HCEC 1CT (cell line): Measurements from ENCODE around the gene ARHGEF16.

Experiments used
- DNase-seq: peaks from one replicate; pipeline ENCODE4 v3.0.0-alpha.2; 2017

Gene ARHGEF16

GRCh38 chr1:3457910-3458883, 3.7 kb downstream of the ARHGEF16 start:
- no peak for DNase-seq

GRCh38 chr1:3459051-3459908, 4.8 kb downstream of the ARHGEF16 start:
- no peak for DNase-seq

GRCh38 chr1:3459940-3460671, 5.6 kb downstream of the ARHGEF16 start:
- no peak for DNase-seq

GRCh38 chr1:3460672-3461131, 6.2 kb downstream of the ARHGEF16 start:
- no peak for DNase-seq

GRCh38 chr1:3461238-3461933, 6.9 kb downstream of the ARHGEF16 start:
- no peak for DNase-seq

GRCh38 chr1:3461934-3462275, 7.4 kb downstream of the ARHGEF16 start:
- DNase-seq = no peak

- DNase-seq = no peak
Observed at GRCh38 chr1:3462356-3463012, 8.0 kb downstream of the ARHGEF16 start.

- no peak for DNase-seq
Observed at GRCh38 chr1:3463013-3463385, 8.5 kb downstream of the ARHGEF16 start.

- no peak for DNase-seq
Observed at GRCh38 chr1:3463408-3463863, 9.0 kb downstream of the ARHGEF16 start.

- no peak for DNase-seq
Observed at GRCh38 chr1:3463891-3464648, 9.6 kb downstream of the ARHGEF16 start.

- no peak for DNase-seq
Observed at GRCh38 chr1:3464649-3465025, 10.2 kb downstream of the ARHGEF16 start.

GRCh38 chr1:3465091-3465934, 10.8 kb downstream of the ARHGEF16 start:
- no peak for DNase-seq

- DNase-seq = no peak
Observed at GRCh38 chr1:3465935-3466321, 11.5 kb downstream of the ARHGEF16 start.

GRCh38 chr1:3466366-3467075, 12.1 kb downstream of the ARHGEF16 start:
- DNase-seq = no peak

GRCh38 chr1:3467096-3468036, 12.9 kb downstream of the ARHGEF16 start:
- no peak for DNase-seq

- no peak for DNase-seq
Observed at GRCh38 chr1:3468236-3469103, 14.0 kb downstream of the ARHGEF16 start.
